Measurements from ENCODE around the gene ACTL6A.
A peak's percentile ranks its signal among the peaks of the same experiment; 100 is the strongest.

ACTL6A gene

DNA sequence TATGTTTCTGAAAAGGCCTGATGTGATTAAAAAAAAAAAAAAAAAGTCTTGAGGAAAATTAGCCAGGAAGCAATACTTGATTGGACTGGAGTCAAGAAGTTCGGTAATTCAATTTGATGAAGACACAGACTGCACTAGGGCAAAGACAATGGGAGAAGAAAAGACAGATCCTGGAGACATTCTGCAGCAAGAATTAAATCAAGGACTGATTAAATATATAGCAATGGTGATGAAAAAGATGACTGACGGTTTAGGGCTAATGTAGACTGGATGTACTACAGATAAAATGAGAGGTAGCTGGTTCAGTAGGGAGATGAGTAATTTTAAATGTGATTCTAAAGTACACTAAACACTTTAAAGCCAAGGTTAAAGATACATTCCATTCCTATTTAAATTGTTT lies 27.9 kb downstream of the ACTL6A start:
- no peak for DNase-seq (ENCODE audit: low spot score)

- DNase-seq (ENCODE audit: low spot score): no peak
These were observed 28.6 kb downstream of the ACTL6A start for GRCh38 chr3:179591313-179591712.

DNA sequence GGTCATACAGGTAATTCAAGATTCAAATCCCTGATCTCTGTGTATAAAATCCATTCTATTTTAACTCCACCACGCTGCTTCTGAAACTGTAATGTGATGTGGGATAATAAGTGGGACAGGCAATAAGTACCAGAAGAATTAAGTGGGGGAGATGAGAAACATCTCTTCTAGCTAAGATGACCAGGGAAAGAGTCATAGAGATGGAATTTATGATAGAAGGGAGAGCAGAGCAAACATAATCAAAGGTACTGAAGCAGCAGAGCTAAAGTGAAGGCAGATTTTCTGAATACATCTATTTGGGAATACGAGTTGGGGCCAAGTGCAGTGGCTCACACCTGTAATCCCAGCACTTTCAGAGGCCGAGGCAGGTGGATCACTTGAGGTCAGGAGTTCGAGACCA lies 36.8 kb downstream of the ACTL6A start:
- no peak for DNase-seq (ENCODE audit: low spot score)

DNA sequence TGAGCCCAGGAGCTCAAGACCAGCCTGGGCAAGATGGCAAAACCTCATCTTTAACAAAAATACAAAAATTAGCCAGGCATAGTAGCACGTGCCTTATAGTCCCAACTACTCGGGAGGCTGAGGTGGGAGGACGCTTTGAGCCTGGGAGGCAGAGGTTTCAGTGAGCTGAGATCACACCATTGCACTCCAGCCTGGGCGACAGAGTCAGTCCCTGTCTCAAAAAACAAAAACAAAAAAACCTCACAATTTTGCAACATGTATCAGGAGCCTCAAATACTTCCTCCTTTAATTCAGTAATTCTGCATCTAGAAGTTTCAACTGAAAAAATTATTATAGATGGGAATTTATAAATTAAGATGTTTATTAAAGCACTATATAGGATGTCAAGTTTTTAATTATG lies 40.6 kb downstream of the ACTL6A start:
- DNase-seq (ENCODE audit: low spot score): no peak

- DNase-seq (ENCODE audit: low spot score): no peak
These were observed 41.1 kb downstream of the ACTL6A start for GRCh38 chr3:179603831-179604230.

DNA sequence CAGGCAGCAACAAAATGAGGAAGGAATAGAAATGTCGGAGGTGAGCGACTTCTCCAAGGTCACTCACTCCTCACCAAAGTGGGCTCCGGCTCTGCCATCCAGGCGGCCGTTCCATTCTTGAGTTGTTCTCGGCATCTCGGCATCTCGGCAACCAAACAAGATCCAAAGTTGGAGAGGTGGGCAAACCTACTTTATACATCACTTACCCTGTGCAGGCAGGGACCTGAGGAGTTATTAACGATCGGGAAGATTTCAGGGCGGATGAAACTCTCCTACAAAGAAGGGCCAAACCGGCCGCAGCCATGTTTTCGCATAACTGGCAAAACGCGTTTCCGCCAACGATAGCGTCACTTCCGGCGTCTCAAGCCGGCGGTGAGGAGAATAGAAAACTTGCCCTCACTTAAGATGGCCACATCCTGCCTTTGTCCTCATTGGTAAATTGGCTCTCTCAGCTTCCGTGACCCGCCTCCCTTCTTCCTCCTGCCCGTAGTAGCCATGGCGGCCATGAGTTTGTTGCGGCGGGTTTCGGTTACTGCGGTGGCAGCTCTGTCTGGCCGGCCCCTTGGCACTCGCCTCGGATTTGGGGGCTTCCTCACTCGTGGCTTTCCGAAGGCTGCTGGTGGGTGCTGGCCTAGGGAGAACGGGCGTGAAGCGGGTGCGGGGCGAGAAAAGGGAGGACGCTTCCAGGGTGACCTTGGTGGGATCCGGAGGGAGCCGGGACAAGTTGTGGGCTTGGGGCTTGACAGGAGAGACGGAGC lies 41.8 kb downstream of the ACTL6A start, which contains the start of the genes MRPL47 and NDUFB5:
Gene MRPL47, minus strand, starts transcription at position 318 of the 758 bp plus-strand sequence. Its CDS starts 14 bp downstream, at position 304.
Gene NDUFB5, plus strand, starts transcription at position 474 of the 758 bp plus-strand sequence. Its CDS starts 22 bp downstream, at position 496.
- DNase-seq (ENCODE audit: low spot score): peak; percentile 96

- DNase-seq (ENCODE audit: low spot score): no peak
These were observed 43.9 kb downstream of the ACTL6A start for GRCh38 chr3:179606534-179607085.

- DNase-seq (ENCODE audit: low spot score): no peak
These were observed 46.4 kb downstream of the ACTL6A start for GRCh38 chr3:179608931-179609720.

DNA sequence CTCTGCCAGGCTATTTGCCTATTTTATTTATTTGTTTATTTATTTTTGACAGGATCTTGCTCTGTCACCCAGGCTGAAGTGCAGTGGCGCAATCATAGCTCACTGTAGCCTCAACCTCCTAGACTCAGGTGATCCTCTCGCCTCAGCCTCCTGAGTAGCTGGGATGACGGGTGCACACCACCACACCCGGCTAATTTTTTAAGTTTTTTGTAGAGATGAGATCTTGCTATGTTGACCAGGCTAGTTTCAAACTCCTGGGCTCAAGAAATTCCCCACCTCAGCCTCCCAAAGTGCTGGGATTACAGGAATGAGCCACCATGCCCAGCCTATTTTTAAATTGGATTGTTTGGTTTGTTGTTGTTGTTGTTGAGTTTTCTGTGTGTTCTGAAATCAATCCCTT lies 47.3 kb downstream of the ACTL6A start:
- DNase-seq (ENCODE audit: low spot score): no peak

GRCh38 chr3:179613807-179614206 lies 51.1 kb downstream of the ACTL6A start:
- no peak for DNase-seq (ENCODE audit: low spot score)

- DNase-seq (ENCODE audit: low spot score): no peak
These were observed 52.9 kb downstream of the ACTL6A start for GRCh38 chr3:179615458-179616173.

DNA sequence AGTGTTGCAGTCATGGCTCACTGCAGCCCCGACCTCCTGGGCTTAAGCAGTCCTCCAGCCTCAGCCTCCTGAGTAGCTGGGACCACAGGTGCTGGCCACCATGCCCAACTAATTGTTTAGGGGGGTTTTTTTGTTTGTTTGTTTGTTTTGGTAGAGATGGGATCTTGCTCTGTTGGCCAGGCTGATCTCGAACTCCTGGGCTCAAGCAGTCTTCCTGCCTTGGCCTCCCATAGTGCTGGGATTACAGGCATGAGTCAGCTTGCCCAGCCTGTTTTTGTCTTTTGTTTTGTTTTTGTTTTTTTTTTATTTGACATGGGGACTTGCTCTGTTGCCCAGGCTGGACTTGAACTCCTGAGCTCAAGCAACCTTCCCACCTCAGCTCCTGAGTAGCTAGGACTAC lies 59.3 kb downstream of the ACTL6A start:
- no peak for DNase-seq (ENCODE audit: low spot score)

DNA sequence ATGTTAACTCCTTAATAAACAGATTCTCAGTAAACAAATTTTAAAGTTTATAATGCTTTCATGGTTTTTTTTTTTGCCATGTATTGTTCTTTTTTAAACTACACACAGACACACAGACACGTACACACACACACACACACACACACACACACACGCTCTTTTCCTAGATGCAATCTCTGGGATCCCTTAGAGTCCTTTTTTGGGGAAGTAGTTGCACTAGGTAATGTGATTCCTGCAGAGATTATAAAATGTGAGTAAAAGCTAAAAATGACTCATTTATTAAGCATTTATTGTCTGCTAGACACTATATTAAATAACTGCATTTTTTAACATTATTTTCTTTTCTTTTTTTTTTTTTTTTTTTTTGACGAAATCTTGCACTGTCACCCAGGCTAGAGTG lies 61.7 kb downstream of the ACTL6A start:
- DNase-seq (ENCODE audit: low spot score): no peak

DNA sequence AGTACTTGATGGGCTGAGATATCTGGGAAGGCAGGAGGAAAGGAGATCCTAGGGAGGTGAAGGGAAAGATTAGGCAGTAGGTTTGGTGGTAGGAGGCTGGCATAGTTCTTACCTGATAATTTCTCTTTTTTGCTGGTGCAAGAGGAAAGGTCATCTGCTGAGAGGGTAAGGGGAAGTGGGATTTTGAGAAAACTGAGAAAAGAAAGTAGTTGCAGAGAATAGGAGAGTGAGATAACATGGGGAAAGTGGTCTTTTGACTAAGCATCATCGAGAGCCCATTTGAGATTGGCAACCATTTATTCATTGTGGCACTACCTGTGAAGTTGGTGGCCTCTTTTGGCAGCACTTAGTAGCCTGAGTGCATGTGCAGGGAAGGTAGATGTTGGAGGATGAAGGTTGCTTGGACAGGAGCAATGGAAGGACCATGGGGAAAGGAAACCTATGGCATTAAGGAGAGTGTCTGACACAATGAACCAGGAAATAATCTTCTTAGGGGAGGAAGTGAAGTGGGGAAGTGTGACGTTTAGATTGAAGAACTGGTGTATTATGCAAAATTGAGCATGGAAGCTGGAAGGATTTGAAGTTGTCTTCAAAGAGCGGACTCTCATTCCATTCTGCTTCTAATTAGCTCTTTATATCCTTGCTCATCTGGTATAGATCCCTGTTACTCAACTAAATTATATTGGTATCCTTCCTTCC lies 68.2 kb downstream of the ACTL6A start:
- no peak for DNase-seq (ENCODE audit: low spot score)
